GM21619 (cell line): ENCODE data around the gene FAM177A1.

Experiments used
- ATAC-seq: cut with Tn5 transposase; IDR thresholded peaks from one replicate; pipeline ENCODE4 v1.9.1; 2021; ENCODE audit not compliant: unreplicated experiment

The FAM177A1 gene

GRCh38 chr14:35122696-35123387 lies 76.8 kb downstream of the FAM177A1 start:
- no peak for ATAC-seq

- no peak for ATAC-seq
Measured at GRCh38 chr14:35123388-35123703, 77.3 kb downstream of the FAM177A1 start.

GRCh38 chr14:35124127-35124526 lies 78.1 kb downstream of the FAM177A1 start:
- no peak for ATAC-seq
